GM10248 (cell line): ENCODE results near the gene RTCB.
"Not testable (repeated sequence)": the region's sequence is repeated elsewhere in the genome, so short reads cannot be mapped to it uniquely, and the experiment has no call there.

Experiments
- CTCF ChIA-PET: fragments of 300-600 bp; sonication (Branson Sonifier 250); formaldehyde crosslinking; extraction: SDS; loops from one replicate; lab custom pipeline; 2021; ENCODE audit warnings: antibody characterized with exemption; lab: Yijun Ruan, JAX
- POLR2A ChIA-PET: fragments of 350-650 bp; sonication (Branson Sonifier 250); formaldehyde crosslinking; extraction: SDS; loops from one replicate; lab custom pipeline; 2020; ENCODE audit warnings: antibody characterized with exemption; lab: Yijun Ruan, JAX
- DNase-seq: peaks from one replicate; pipeline ENCODE4 v3.0.0; 2012; ENCODE audit errors: extremely low spot score
- CTCF ChIP-seq: IDR thresholded peaks from 2 replicates; pipeline ENCODE4 v1.5.1; 2012; ENCODE audit warnings: mild to moderate bottlenecking, low read depth; ENCODE audit errors: extremely low read depth, missing control alignments, control extremely low read depth

Gene RTCB

DNA sequence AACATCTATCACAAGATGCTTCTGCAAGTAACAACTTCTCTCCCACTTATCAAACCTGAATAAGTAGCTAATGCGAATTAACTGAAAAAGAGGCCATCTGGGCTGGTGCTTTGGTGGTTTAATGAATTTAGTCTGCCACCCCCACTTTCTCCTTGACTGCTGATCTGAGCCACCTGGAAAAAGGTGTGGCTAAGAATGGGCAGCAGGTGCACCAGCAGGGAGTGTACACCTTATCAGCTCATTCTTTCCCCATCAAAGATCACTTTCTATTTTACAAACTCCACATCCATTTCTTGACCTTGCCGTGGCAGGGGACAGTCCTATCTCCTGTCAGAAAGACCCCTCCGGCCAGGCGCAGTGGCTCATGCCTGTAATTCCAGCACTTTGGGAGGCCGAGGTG, 47.8 kb downstream of the RTCB start:
- ChIA-PET POLR2A (no interaction called here), CTCF (no interaction called here)
- DNase-seq: no peak
- no peak for TF ChIP-seq CTCF

DNA sequence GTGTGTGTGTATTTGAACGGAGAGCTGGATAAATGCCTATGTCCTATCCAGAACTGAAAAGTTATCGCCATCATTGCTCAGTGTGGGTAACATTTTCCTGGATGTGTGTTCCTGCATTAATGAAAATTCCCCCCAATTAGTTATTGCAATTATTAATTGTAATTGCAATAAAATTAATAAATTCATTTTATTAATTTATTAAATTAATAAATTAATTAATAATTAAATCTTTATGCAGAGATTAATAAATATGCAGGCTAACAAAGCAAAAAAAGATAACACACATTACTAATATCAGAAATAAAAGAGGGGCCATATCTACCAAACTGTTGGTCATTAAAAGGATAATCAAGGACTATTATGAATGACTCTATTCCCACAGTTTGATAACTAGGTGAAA, 50.8 kb downstream of the RTCB start:
- no peak for TF ChIP-seq CTCF
- ChIA-PET CTCF (no interaction called here), POLR2A (no interaction called here)
- DNase-seq: no peak

- CTCF ChIA-PET, DNase-seq, POLR2A ChIA-PET: not testable (repeated sequence)
Observed at GRCh38 chr22:32360096-32360495, 52.0 kb downstream of the RTCB start.

DNA sequence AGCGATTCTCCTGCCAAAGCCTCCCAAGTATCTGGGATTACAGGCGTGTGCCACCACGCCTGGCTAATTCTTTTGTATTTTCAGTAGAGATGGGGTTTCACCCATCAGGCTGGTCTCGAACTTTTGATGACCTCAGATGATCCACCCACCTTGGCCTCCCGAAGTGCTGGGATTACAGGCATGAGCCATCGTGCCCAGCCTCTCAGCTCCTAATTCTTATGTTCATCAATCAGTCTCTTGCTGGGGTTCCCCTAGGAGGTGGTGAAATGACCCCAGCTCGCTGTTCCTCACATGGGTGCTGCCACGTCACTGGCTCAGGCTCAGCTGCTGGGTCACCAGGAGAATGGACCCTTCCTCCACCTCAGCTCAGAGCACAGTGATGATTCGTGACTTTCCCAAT, 54.5 kb downstream of the RTCB start, which contains the start of gene RFPL3:
RFPL3 (plus strand) TSS at position 301 of the 400 bp plus-strand sequence. CDS start 205 bp downstream, outside the sequence.
- CTCF ChIA-PET, DNase-seq, POLR2A ChIA-PET: not testable (repeated sequence)

- TF ChIP-seq CTCF: peak; percentile 1
- ChIA-PET POLR2A (interaction anchor here (0.5 kb wide), 1 partner anchor 438 kb away, joined by 3 read pairs; no protein-coding TSS in a partner anchor), CTCF (no interaction called here)
- DNase-seq: no peak
Observed at GRCh38 chr22:32355760-32356159, 56.3 kb downstream of the RTCB start.

GRCh38 chr22:32354360-32355351, 57.4 kb downstream of the RTCB start:
- ChIA-PET POLR2A (no interaction called here), CTCF (no interaction called here)
- TF ChIP-seq CTCF: no peak
- DNase-seq: no peak

DNA sequence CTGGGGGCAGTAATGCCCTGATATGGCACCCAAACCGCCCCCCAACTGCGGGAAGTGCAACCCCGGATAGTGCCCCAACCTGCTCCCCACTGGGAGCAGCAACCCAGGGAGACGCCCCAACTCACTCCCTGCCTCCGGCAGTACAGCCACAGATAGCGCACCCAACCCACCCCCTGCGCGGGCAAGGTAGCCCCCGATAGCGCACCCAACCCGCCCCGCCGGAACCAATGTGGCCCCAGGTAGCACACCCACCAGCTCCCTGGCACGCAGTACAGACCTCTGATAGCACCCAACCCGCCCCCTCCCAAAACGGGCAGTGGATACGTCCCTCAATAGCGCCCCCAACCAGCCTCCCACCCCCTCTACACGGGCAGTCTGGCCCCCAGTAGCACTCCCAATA, 58.2 kb downstream of the RTCB start:
- no peak for DNase-seq
- ChIA-PET POLR2A (no interaction called here), CTCF (no interaction called here)
- TF ChIP-seq CTCF: no peak
